Measurements from ENCODE around the gene DHX35. TPM values are rescaled to one million over a fixed set of nuclear protein-coding genes. Genes with fewer than 3 reads are reported as not detected.

The DHX35 gene
- total and polyA plus RNA-seq, 8 donors: 2.2 to 6.8 (median 3.3) TPM

GRCh38 chr20:38937978-38938473 lies 24.1 kb upstream of the DHX35 start:
- intact Hi-C loops (cut with DNase I): no loop called here
- 85 to 89% methylated on average over 7 of the region's 7 CpGs for WGBS, 2 donors
- DNase-seq: no peak
- FAIRE-seq: no peak
- TF ChIP-seq CTCF (IDR thresholded peaks at IDR 0.05): no peak
- Histone ChIP-seq H3K27ac (no peak overlapping the region), H3K4me3 (no peak overlapping the region), H3K4me1 (no peaks in the 10 kb centered on the region), H3K9me3 (no peaks in the 10 kb centered on the region), H3K36me3 (no peaks in the 10 kb centered on the region), H3K27me3 (no peaks in the 10 kb centered on the region)
- no peak for ATAC-seq

- H3K36me3 ChIP-seq: no peaks in the 10 kb centered on the region
- no peaks in the 10 kb centered on the region for H3K27me3 ChIP-seq
- DNase-seq (no peak), FAIRE-seq (no peak), ATAC-seq (no peak)
- H3K9me3 ChIP-seq: no peaks in the 10 kb centered on the region
- WGBS, 2 donors: 83 to 89% methylated on average over 2 of the region's 2 CpGs
- no peak for TF ChIP-seq CTCF (IDR thresholded peaks at IDR 0.05)
- intact Hi-C loops (cut with DNase I): no loop called here
- H3K27ac ChIP-seq: no peak overlapping the region
- H3K4me1 ChIP-seq: no peaks in the 10 kb centered on the region
- H3K4me3 ChIP-seq: no peak overlapping the region
These were observed 22.5 kb upstream of the DHX35 start for GRCh38 chr20:38939686-38940085.

GRCh38 chr20:38940644-38941043 lies 21.5 kb upstream of the DHX35 start:
- intact Hi-C loops (cut with DNase I): no loop called here

GRCh38 chr20:38941726-38942389 lies 20.3 kb upstream of the DHX35 start:
- no peak overlapping the region for H3K27ac ChIP-seq
- no peak overlapping the region for H3K4me3 ChIP-seq
- TF ChIP-seq CTCF (IDR thresholded peaks at IDR 0.05): no peak
- H3K4me1 ChIP-seq: no peaks in the 10 kb centered on the region
- intact Hi-C loops (cut with DNase I): no loop called here
- no peaks in the 10 kb centered on the region for H3K9me3 ChIP-seq
- no peak for ATAC-seq
- DNase-seq: no peak
- no peak for FAIRE-seq
- no peaks in the 10 kb centered on the region for H3K27me3 ChIP-seq
- H3K36me3 ChIP-seq: no peaks in the 10 kb centered on the region
- 89 to 93% methylated on average over 5 of the region's 5 CpGs for WGBS, 2 donors

More at GRCh38 chr20:38940644-38941043, 21.5 kb upstream of the DHX35 start:
- no peaks in the 10 kb centered on the region for H3K4me1 ChIP-seq
- no peak for ATAC-seq
- H3K36me3 ChIP-seq: no peaks in the 10 kb centered on the region
- 92 to 97% methylated on average over 5 of the region's 5 CpGs for WGBS, 2 donors
- no peak for DNase-seq
- no peak overlapping the region for H3K27ac ChIP-seq
- H3K27me3 ChIP-seq: no peaks in the 10 kb centered on the region
- TF ChIP-seq CTCF (IDR thresholded peaks at IDR 0.05): no peak
- FAIRE-seq: no peak
- no peak overlapping the region for H3K4me3 ChIP-seq
- no peaks in the 10 kb centered on the region for H3K9me3 ChIP-seq

GRCh38 chr20:38945012-38945411 lies 17.1 kb upstream of the DHX35 start:
- no peaks in the 10 kb centered on the region for H3K27me3 ChIP-seq
- no peak for ATAC-seq
- 69 to 81% methylated on average over 3 of the region's 3 CpGs for WGBS, 2 donors
- no peaks in the 10 kb centered on the region for H3K4me1 ChIP-seq
- no peak overlapping the region for H3K27ac ChIP-seq
- no peak for TF ChIP-seq CTCF (IDR thresholded peaks at IDR 0.05)
- no peak overlapping the region for H3K4me3 ChIP-seq
- FAIRE-seq: no peak
- intact Hi-C loops (cut with DNase I): no loop called here
- no peaks in the 10 kb centered on the region for H3K36me3 ChIP-seq
- no peaks in the 10 kb centered on the region for H3K9me3 ChIP-seq
- no peak for DNase-seq
